NCI-H446 (cell line): ENCODE results near the gene ADAM17.
"Not testable (repeated sequence)": the region's sequence is repeated elsewhere in the genome, so short reads cannot be mapped to it uniquely, and the experiment has no call there.

ENCODE experiments used
- DNase-seq, 2 experiments: peaks; one replicate each; lab custom pipeline; 2025; lab: John Stamatoyannopoulos, UW

ADAM17 gene

GRCh38 chr2:9519250-9519649 lies 36.4 kb downstream of the ADAM17 start:
- no peak for DNase-seq

- no peak for DNase-seq
Observed at GRCh38 chr2:9518780-9519179, 36.9 kb downstream of the ADAM17 start.

- no peak for DNase-seq
Observed at GRCh38 chr2:9518163-9518562, 37.5 kb downstream of the ADAM17 start.

GRCh38 chr2:9517118-9517782 lies 38.4 kb downstream of the ADAM17 start:
- DNase-seq = no peak

GRCh38 chr2:9513946-9514345 lies 41.7 kb downstream of the ADAM17 start:
- DNase-seq = not testable (repeated sequence)

GRCh38 chr2:9508931-9509330 lies 46.7 kb downstream of the ADAM17 start:
- DNase-seq = no peak

- no peak for DNase-seq
Observed at GRCh38 chr2:9498210-9498609, 57.4 kb downstream of the ADAM17 start.

DNA sequence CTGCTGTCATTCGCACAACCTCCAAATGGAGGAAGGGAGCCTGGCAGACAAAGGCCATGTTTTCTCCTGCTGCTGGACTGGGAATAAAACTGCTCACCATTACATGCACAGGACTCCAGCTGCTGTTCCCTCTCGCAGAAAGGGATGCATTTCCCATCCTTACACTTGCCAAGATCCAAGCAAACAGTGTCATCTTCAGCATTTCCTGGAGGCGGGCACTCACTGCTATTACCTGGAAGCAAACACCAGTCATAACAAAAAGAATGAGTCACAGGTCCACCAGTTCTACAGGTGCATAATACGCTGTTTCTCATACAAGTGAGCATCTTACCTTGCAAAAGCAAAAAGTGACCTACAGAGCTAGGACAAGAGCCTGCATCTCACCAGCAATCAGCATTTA lies 58.6 kb downstream of the ADAM17 start:
- no peak for DNase-seq

- DNase-seq = no peak
Observed at GRCh38 chr2:9494081-9494480, 61.5 kb downstream of the ADAM17 start.

DNA sequence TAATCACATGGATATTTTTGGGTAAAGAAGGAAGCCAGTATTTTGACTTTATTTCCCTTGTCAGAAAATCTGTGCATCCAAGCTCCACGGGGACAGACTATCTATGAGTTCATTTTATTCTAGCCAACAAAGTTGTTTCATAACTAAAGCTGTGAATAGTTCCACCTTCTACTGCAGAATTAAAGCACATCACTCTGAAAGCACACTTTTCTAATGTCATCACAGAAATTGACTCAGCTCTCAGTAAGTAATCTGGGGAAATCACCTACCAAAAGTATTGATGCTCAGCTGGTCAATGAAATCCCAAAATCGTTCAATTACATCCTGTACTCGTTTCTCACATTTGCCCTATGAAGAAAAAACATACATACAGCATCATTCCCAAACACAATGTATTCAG lies 62.2 kb downstream of the ADAM17 start:
- no peak for DNase-seq

GRCh38 chr2:9492927-9493326 lies 62.7 kb downstream of the ADAM17 start:
- DNase-seq = no peak

GRCh38 chr2:9490789-9491188 lies 64.8 kb downstream of the ADAM17 start:
- no peak for DNase-seq

GRCh38 chr2:9488583-9489547 lies 66.8 kb downstream of the ADAM17 start:
- DNase-seq = no peak

- DNase-seq = no peak
Observed at GRCh38 chr2:9484533-9484932, 71.1 kb downstream of the ADAM17 start.

GRCh38 chr2:9483107-9483506 lies 72.5 kb downstream of the ADAM17 start:
- no peak for DNase-seq

DNA sequence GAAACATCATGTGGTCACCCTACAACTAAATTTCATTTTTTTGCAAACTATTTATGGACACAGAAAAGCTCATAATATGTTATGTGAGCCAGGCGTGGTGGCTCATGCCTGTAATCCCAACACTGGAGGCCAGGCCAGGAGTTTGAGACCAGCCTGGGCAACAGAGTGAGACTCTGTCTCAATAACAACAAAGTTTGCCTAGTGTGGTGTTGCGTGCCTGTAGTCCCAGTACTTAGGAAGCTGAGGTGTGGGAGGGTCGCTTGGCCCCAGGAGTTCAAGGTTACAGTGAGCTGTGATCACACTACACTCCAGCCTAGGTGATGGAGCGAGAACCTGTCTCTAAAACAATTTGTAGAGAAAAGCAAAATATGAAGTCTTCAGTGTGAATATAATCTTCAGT lies 75.5 kb downstream of the ADAM17 start:
- no peak for DNase-seq

DNA sequence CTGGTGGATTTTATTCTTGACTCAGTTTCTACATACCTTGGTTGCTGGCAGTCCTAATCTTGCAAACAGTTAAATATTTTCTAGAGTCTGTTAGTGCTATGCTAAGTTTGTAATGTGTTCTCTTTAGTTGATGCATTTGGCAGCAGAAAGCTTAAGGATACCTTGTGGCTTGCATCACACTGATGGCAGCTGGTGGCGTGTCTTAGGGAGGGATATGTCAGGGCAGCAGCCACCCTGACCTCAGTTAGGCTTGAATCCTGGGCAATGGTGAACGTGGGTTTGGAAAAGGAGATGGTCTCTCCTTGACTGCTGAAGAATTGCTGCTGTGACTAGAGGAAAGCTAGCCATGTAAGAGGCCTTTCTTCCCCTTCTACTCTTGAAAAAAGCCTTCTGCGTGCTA lies 77.1 kb downstream of the ADAM17 start:
- DNase-seq = no peak

DNA sequence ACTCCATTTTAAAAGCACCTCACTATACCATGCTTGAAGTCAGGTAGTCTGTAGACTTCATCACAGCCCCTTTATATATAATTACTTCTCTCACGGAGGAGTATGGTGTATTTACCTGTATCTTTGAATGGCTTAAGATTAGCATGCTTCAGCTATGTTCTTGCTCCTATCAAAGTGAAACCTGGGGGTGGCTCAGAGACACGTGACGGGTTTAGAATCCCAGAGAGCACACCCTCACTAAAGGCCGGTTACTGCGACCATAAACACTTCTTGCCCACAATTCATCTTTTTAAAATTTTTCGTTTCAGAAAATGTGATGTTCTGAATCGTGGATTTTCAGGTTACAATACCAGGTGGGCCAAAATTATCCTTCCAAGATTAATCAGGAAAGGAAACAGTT lies 77.7 kb downstream of the ADAM17 start:
- DNase-seq = no peak

GRCh38 chr2:9474361-9475057 lies 81.1 kb downstream of the ADAM17 start, which contains the start of gene IAH1:
TSS of gene IAH1 (plus strand) at chr2:9474551. CDS start at chr2:9474567, 16 bp downstream.
- peak in 1 of 2 experiments; percentile 61 for DNase-seq

- DNase-seq = no peak
Observed at GRCh38 chr2:9473985-9474360, 81.7 kb downstream of the ADAM17 start.

GRCh38 chr2:9473308-9473984 lies 82.2 kb downstream of the ADAM17 start:
- no peak for DNase-seq

DNA sequence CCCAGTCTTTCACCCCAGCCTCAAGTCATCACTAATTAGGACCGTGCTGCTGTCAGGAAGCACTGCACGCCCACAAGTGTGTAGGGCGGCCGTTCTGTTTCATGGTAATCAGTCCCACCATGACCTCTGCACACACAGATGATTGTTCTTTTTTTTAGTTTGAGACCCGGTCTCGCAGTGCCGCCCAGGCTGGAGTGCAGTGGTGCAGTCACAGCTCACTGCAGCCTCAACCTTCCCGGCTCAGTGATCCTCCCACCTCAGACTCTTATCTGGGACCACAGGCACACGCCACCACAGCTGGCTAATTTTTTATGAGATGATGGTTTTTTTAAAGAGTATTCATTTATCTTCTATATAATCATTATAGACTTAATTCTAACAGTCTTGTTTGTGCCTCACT lies 83.1 kb downstream of the ADAM17 start:
- no peak for DNase-seq
